WTC11 (cell line): ENCODE measurements around the gene C17orf50.

ENCODE experiments used
- CREM ChIP-seq: sonication (generic); formaldehyde crosslinking; IDR thresholded peaks from 2 replicates; pipeline ENCODE4 v1.8.1; 2022; ENCODE audit warnings: mild to moderate bottlenecking, missing genetic modification reagents, moderate library complexity
- CTCF ChIP-seq: fragments of 200-600 bp; IDR thresholded peaks from 2 replicates; pipeline ENCODE4 v1.8.0; 2022; ENCODE audit warnings: antibody characterized with exemption
- ESRRA ChIP-seq: sonication (generic); formaldehyde crosslinking; IDR thresholded peaks from 2 replicates; pipeline ENCODE4 v1.8.1; 2022; ENCODE audit warnings: mild to moderate bottlenecking, missing genetic modification reagents, borderline replicate concordance
- FOXJ3 ChIP-seq: sonication (generic); formaldehyde crosslinking; IDR thresholded peaks from 2 replicates; pipeline ENCODE4 v1.9.0; 2021; ENCODE audit warnings: missing genetic modification reagents, mild to moderate bottlenecking, borderline replicate concordance
- HMGA2 ChIP-seq: fragments of 250-450 bp; sonication (Bioruptor Pico); IDR thresholded peaks from 2 replicates; pipeline ENCODE4 v1.4.0; 2021; ENCODE audit warnings: mild to moderate bottlenecking, moderate library complexity
- HMGXB4 ChIP-seq: sonication (generic); formaldehyde crosslinking; IDR thresholded peaks from 2 replicates; pipeline ENCODE4 v1.8.1; 2023; ENCODE audit warnings: mild to moderate bottlenecking, moderate library complexity, missing genetic modification reagents
- JUN ChIP-seq: sonication (generic); formaldehyde crosslinking; IDR thresholded peaks from 2 replicates; pipeline ENCODE4 v1.8.0; 2023; ENCODE audit warnings: mild to moderate bottlenecking, missing genetic modification reagents
- MAX ChIP-seq: sonication (generic); formaldehyde crosslinking; IDR thresholded peaks from 2 replicates; pipeline ENCODE4 v1.8.0; 2022; ENCODE audit warnings: mild to moderate bottlenecking, missing genetic modification reagents
- MYBL2 ChIP-seq: sonication (generic); formaldehyde crosslinking; IDR thresholded peaks from 2 replicates; pipeline ENCODE4 v1.8.1; 2023; ENCODE audit warnings: mild to moderate bottlenecking, moderate library complexity, missing genetic modification reagents
- PRDM15 ChIP-seq: sonication (generic); formaldehyde crosslinking; IDR thresholded peaks from 2 replicates; pipeline ENCODE4 v1.8.0; 2022; ENCODE audit warnings: missing genetic modification reagents
- RELA ChIP-seq: sonication (generic); formaldehyde crosslinking; IDR thresholded peaks from 2 replicates; pipeline ENCODE4 v1.8.1; 2022; ENCODE audit warnings: missing genetic modification reagents, mild to moderate bottlenecking, borderline replicate concordance
- TEAD1 ChIP-seq: sonication (generic); formaldehyde crosslinking; IDR thresholded peaks from 2 replicates; pipeline ENCODE4 v1.8.0; 2022; ENCODE audit warnings: mild to moderate bottlenecking, missing genetic modification reagents
- ZBTB43 ChIP-seq: sonication (generic); formaldehyde crosslinking; IDR thresholded peaks from 2 replicates; pipeline ENCODE4 v1.8.1; 2023; ENCODE audit warnings: mild to moderate bottlenecking, missing genetic modification reagents

- TF ChIP-seq HMGXB4 (CRISPR knock-in tag), result no peak
- no peak for TF ChIP-seq MAX (CRISPR knock-in tag)
- no peak for TF ChIP-seq JUN (CRISPR knock-in tag)
- no peak for TF ChIP-seq HMGA2 (CRISPR knock-in tag)
- no peak for TF ChIP-seq PRDM15
- TF ChIP-seq CTCF, result no peak
- TF ChIP-seq FOXJ3 (CRISPR knock-in tag), result no peak
- TF ChIP-seq TEAD1 (CRISPR knock-in tag), result no peak
- TF ChIP-seq ZBTB43 (CRISPR knock-in tag), result no peak
- no peak for TF ChIP-seq CREM (CRISPR knock-in tag)
- TF ChIP-seq ESRRA (CRISPR knock-in tag), result no peak
- TF ChIP-seq MYBL2, result no peak
- TF ChIP-seq RELA, result no peak
Measured at GRCh38 chr17:35765086-35765710, 4.5 kb downstream of the C17orf50 start.
